GM12875 (cell line): ENCODE data around the gene HOXC6.

Experiments used
- H3K4me3 ChIP-seq: one replicate; pipeline ENCODE4 v1.5.1; 2011; ENCODE audit warnings: low read depth, low read length, control low read depth
- CTCF ChIP-seq: IDR thresholded peaks from 2 replicates; pipeline ENCODE4 v1.5.1; 2011; ENCODE audit warnings: low read depth, mild to moderate bottlenecking, control low read depth, inconsistent platforms, low read length, moderate library complexity, borderline replicate concordance; ENCODE audit not compliant: insufficient read depth

HOXC6 gene

GRCh38 chr12:54045401-54045800 lies 17.2 kb downstream of the HOXC6 start:
- TF ChIP-seq CTCF = no peak
- H3K4me3 ChIP-seq = no peak overlapping the region

GRCh38 chr12:54045868-54046521 lies 17.8 kb downstream of the HOXC6 start:
- TF ChIP-seq CTCF = no peak
- H3K4me3 ChIP-seq = no peak overlapping the region

GRCh38 chr12:54046809-54047159 lies 18.5 kb downstream of the HOXC6 start:
- no peak for TF ChIP-seq CTCF

GRCh38 chr12:54047160-54047963 lies 19.1 kb downstream of the HOXC6 start:
- H3K4me3 ChIP-seq = peak overlapping the region; percentile 28
- TF ChIP-seq CTCF = no peak

More at GRCh38 chr12:54046809-54047159, 18.5 kb downstream of the HOXC6 start:
- peak overlapping the region; percentile 28 for H3K4me3 ChIP-seq

- TF ChIP-seq CTCF = no peak
- H3K4me3 ChIP-seq = no peak overlapping the region
Observed at GRCh38 chr12:54047964-54048303, 19.7 kb downstream of the HOXC6 start.

GRCh38 chr12:54048406-54049093 lies 20.3 kb downstream of the HOXC6 start:
- TF ChIP-seq CTCF = no peak

More at GRCh38 chr12:54048406-54049093, 20.3 kb downstream of the HOXC6 start:
- no peak overlapping the region for H3K4me3 ChIP-seq
